Measurements from ENCODE around the gene RERG.
"Not testable (repeated sequence)": the region's sequence is repeated elsewhere in the genome, so short reads cannot be mapped to it uniquely, and the experiment has no call there.

The RERG gene

DNA sequence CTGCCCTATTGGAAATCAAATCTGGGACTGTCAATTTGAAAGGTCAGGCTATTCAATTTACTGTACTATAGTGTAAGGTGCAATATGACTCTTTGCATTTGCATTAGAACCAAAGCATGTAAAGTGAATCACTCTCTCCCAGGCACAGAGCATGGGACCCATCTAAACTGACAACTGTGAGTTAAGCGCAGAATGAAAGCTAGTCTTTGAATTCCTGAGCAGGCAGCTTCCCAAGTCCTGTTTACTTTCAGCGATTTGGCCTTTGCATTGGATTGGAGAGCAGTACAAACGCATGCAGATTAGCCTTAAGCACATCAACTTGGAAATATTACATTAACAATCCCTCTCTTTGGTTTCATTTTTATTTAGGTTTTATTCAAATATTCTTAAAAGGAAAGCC, 74.6 kb downstream of the RERG start:
- no peak for DNase-seq (ENCODE audit: low read depth in 2 of 2)

DNA sequence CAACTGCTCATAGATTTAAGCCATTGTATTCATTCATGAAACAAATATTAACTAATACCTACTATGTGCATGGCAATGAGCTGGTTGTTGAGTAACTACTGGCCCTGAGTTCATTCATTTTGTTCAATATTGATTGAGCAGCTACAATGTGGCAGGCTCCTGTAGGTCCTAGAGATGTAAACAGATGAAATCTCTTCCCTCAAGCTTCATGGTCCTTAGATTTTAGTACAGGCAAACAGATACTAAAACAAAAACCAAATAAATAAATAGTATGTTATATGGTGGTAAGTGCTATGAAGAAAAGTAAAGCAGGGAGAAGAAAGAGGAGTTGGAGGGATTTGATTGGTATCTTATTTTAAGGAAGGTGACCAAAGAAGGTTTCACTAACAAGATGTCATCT, 77.8 kb downstream of the RERG start:
- no peak for DNase-seq (ENCODE audit: low read depth in 2 of 2)

DNA sequence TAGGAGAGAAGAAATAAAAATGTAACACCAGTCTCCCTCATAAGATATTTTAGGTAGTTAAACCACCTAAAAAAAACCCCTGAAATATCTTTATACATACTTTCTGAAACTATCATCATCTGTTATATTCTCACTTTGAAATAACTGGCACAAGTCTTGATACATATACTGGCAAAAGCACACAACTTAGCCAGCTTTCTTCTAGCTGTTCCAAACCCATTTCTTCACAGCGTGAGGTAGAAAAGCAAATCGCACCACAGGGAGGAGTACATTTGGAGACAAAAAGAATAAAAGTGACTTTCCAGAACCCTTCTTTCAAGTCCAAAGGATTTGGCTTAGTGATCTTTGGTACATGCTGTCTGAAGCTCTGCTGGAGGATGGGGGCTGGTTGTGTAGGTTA, 78.5 kb downstream of the RERG start:
- DNase-seq (ENCODE audit: low read depth in 2 of 2) = no peak

DNA sequence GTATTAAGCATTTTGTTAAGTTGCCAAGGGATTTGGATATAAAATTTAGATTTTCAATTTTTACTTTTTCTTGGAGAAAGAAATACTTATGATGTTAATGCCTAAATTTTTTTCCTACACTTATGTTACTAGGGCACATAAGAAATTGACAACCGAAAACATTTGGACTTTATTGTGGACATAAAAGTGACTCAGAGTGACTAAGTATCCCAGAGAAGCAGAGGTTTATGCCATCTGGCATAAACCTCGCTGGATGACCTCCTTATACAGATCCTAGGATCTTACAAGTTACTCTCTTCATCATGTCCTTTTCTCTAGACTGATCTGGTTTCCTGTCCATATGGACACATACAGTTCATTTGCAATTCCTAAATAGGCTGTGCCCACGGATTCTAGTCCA, 89.8 kb downstream of the RERG start:
- no peak for DNase-seq (ENCODE audit: low read depth in 2 of 2)

DNA sequence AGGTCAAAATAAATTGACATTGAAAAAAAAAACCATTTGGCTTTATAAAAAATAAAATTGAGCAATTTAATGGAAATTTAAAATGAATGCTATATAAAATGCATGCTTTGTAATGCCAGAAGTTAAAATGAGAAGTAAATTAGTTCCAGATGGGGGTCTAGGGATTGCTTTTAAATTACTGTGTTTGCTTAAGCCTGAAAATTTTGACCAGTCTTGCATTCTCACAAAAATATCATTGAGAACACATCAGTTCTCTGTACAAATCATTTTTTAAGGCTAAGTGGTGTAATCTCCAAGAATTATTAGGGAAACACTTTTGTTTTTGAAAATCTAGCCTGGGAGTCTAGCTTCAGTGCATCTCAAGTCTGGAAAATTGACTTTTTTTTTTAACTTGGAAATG, 90.7 kb downstream of the RERG start:
- no peak for DNase-seq (ENCODE audit: low read depth in 2 of 2)

DNA sequence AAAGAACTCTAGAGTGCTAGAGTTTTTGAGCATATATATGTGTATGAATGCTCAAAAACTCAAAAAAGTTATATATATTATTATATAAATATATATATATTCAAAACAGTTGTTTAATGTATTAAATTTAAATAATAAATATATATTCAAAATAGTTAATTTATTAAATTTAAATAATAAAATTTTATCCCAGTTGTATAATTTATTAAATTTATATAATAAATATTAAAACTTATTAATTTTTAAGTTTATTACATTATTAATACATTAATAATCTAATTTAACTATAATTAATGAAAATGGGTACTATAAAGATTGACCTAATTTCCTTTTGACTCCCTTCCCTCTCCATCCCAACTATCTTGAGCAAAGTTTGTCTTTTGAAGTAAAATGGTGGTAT, 97.8 kb downstream of the RERG start:
- DNase-seq (ENCODE audit: low read depth in 2 of 2) = no peak

DNA sequence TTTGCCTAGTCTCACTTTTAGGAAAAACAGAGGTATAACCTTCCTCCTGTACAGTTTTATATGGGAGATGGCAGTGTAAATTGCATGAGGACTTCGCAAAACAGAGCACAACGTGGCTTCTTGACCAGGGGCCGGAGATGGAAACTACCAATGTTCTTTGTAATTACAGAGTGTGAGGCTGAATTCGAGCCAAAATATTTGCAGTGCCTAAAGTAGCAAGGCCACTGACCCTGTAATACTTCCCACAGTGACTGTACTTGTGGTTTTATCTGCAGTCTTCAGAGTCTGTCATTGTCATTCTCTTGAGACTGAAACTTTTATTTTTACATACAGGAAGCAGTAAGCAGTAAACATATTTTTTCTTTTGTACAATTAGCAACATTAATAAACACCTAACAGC, 98.9 kb downstream of the RERG start:
- DNase-seq (ENCODE audit: low read depth in 2 of 2) = no peak

DNA sequence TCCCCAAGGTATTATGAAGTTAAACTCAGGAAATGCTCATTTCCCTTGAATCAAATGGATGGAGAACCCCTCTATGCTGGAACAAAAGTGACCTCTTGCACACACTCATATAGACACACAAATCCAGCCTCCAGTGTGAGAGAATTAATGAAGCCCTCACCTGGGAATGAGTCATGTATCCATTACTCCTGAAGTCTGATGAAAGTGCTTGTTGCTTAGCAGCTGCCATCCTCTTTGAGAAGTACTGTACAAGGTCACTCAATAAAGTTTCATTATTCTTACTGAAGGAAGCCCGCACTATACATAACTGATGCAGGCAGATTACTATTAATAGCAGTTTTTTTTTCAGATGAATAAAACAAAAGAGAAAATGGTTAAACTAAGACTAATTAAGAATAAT, 102.3 kb downstream of the RERG start:
- DNase-seq (ENCODE audit: low read depth in 2 of 2) = no peak

DNA sequence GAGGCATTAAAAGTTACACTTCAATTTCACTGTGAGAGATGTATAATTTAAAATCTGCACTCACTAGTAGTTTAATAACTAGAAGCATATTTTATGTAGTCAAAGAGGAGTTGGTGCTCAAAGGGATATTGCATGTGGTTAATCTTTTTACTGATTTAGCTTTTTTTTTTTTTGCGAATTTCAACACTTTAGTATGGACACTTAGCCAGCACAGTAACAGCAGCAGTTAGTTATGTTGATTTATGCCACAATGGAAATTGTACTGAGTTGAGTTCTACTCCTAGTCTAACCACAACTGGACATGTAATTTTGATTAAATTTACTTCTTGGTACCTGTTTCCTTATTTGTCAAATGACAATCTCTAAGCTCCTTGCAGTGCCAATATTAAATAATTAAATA, 104.2 kb downstream of the RERG start:
- DNase-seq (ENCODE audit: low read depth in 2 of 2) = no peak

DNA sequence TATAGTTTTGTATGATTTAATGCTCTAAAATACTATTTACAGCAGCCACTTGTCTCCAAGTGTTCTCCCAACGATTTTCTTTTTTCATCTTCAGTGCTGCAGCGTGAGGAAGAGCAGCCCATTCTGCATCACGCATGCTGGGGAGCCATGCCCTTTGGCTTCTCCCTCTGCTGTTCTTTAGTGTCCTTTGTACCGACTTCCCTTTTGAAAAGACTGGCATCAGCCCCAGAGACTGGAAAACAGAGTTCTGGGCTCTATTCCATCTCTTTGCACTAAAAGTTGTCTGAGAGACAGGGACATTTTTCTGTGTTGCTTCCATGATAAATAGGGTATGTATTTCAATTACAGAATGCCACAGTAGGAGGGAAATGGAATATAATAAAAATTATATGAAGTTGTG, 105.1 kb downstream of the RERG start:
- no peak for DNase-seq (ENCODE audit: low read depth in 2 of 2)

DNA sequence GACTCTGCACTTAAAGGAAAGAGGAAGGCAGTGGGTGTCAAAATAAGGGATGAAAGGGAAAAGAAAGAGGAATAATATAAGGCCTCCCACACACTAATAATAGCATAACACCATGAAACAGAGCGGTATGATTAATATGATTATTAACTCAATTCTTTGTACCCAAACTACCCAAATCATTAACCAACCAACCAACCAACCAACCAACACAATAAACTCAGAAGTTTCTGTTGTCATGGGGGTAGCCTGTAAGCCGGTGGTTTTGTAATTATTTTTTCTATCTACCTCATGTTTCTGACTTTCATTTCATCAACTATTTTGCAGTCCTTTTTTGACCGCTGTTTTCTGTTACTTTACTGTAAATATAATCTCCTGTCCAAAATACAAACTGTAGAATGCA, 105.8 kb downstream of the RERG start:
- DNase-seq (ENCODE audit: low read depth in 2 of 2) = no peak

DNA sequence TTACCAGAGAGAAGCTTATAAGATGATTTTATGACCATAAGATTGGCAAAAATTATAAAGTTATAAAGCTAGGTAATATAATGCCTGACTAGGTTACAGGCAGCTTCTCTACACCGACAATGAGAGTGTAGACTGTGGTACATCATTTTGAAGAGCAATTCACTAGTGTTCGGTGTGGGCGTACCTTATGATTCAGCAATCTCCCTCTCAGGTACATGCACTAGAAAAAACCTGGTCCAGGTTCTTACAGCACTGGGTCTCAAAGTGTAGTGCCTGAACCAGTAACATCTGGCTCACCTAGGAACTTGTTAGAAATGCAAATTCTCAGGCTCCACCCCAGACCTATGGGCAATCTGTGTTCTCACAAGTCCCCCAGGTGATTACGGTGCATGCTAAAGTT, 106.7 kb downstream of the RERG start:
- no peak for DNase-seq (ENCODE audit: low read depth in 2 of 2)

DNA sequence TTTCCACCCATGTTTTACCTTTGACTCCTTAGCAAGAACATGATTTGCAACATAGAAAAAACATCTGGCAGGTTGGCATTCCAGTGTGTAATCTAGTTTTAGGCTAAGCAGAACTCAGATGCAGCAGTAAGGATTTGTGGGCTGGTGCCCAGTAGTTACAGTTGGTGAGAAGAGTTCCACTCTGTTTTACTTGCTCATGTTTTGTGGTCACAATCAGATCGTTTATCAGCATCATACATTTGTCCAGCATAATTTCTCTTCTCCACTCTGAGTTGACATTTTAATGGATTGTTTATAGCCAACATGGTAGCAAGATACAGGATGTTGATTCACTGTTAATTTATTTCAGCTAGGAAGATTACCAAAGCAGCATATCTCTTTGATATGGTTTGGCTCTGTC, 128.4 kb downstream of the RERG start:
- no peak for DNase-seq (ENCODE audit: low read depth in 2 of 2)

DNA sequence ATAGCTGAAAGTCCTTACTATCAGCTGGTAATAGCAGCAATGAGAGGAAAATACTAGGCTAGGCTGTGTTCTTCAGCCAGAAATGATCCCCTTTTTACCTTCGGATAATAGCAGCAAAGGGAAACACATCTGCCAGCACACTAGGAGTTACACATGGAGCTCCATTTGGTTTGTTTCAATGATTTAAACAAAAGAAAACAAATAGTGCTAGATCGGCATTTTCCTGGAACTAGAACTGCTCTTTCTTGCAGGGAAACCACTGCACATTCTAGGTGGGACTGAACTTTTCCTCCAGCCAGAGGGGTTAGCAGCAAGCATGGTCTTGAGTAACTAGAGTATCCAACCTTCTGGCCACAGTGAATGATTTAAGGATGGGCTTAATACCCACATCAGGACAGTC, 130.8 kb downstream of the RERG start:
- DNase-seq (ENCODE audit: low read depth in 2 of 2) = no peak

DNA sequence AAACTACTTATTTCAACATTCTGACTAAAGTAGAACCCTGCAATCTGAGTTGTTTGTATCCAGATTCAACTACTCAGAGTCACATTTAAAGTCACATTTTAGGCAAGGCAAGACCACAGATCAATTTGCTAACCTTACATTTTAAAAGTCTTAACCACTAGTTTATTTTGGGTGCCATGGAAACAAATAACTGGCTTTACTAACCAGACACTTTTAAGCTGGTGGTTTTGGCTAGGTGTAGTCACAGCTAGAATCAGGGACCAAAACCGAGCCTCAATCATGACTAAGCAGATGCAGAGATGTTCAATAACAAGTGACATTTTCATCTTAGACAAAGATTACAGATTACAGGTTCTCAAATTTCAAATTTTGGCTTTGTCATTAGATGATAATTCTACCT, 133.1 kb downstream of the RERG start:
- DNase-seq (ENCODE audit: low read depth in 2 of 2) = no peak

DNA sequence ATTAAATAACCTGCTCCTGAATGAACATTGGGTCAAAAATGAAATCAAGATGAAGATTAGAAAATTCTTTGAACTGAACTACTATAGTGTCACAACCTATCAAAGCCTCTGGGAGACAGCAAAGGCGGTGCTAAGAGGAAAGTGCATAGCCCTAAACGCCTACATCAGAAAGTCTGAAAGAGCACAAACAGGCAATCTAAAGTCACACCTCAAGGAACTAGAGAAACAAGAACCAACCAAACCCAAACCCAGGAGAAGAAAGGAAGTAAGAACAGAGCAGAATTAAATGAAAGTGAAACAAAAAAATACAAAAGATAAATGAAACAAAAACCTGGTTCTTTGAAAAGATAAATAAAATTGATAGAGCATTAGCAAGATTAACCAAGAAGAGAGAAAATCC, 143.5 kb downstream of the RERG start:
- not testable (repeated sequence) for DNase-seq (ENCODE audit: low read depth in 2 of 2)

DNA sequence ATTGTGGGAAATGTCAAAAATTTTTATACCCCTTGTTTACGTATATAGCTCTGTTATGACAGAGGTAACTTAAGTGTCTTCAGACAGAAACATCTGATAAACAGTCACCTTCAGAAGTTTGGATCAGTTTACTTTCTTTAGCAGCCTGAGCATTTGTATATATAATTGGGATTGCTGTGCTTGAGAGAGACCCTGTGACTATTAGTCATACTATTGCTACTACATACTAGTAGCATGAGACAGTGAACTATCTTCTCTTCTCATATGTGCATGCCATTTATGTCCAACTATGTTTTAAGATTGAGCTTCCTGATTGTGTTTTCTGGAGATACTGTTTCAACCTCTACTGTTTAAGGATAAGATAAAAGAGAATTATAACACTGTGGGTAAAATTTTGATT, 146.9 kb downstream of the RERG start:
- no peak for DNase-seq (ENCODE audit: low read depth in 2 of 2)

DNA sequence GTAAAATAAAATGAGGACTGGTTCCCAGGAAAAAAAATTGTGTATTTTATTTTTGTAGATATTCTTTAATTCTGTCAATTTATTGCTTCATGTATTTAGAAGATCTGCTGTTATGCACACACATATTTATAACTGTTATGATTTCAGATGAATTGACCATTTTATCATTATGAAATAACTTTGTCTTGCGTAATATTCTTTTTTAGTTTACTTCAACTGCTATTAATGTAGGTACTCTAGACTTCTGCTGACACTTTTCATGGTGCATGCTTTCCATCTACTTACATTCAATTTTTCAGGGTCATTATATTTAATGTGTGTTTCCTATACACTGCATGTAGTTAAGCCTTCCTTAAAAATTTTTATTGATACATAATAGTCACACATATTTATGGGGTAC, 162.1 kb downstream of the RERG start:
- no peak for DNase-seq (ENCODE audit: low read depth in 2 of 2)
